Astrocyte of the cerebellum (primary cell): ENCODE results near the gene MYH11.
"Not testable (repeated sequence)": the region's sequence is repeated elsewhere in the genome, so short reads cannot be mapped to it uniquely, and the experiment has no call there.

Experiments
- DNase-seq: peaks from one replicate; pipeline ENCODE4 v3.0.0-alpha.2; 2011; ENCODE audit warnings: low read depth
- H3K4me3 ChIP-seq: 2 replicates; pipeline ENCODE4 v1.5.1; 2011; ENCODE audit warnings: mild to moderate bottlenecking, low read depth, low read length, moderate library complexity
- CTCF ChIP-seq: IDR thresholded peaks from 2 replicates; pipeline ENCODE4 v1.5.1; 2012; ENCODE audit warnings: low read length, low read depth, moderate library complexity, mild to moderate bottlenecking; ENCODE audit errors: missing control alignments
- in situ Hi-C: cut with HindIII; loops from 2 replicates; pipeline ENCODE4 v1.10.0; 2017; ENCODE audit warnings: low sequenced_read_pairs

MYH11 gene

GRCh38 chr16:15856182-15856581 lies 646 bp downstream of the MYH11 start:
- in situ Hi-C loops, result no loop called here
- no peak overlapping the region for H3K4me3 ChIP-seq
- no peak for TF ChIP-seq CTCF
- DNase-seq, result no peak

DNA sequence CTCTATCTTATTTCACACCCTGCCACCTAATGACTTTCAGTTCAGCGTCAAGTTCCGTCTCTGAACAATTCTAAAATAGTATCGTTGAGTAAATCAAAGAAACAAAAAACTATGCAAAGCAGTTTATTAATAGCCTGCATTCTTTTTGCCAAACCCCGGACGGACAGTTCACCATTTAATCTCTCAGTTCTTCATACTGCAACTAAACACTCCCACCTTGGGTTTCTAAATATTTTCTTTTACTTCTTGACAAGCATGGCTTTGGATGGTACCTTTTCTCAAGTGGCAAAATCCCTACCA lies 1.2 kb downstream of the MYH11 start:
- in situ Hi-C loops, result no loop called here
- no peak overlapping the region for H3K4me3 ChIP-seq
- no peak for TF ChIP-seq CTCF
- no peak for DNase-seq

DNA sequence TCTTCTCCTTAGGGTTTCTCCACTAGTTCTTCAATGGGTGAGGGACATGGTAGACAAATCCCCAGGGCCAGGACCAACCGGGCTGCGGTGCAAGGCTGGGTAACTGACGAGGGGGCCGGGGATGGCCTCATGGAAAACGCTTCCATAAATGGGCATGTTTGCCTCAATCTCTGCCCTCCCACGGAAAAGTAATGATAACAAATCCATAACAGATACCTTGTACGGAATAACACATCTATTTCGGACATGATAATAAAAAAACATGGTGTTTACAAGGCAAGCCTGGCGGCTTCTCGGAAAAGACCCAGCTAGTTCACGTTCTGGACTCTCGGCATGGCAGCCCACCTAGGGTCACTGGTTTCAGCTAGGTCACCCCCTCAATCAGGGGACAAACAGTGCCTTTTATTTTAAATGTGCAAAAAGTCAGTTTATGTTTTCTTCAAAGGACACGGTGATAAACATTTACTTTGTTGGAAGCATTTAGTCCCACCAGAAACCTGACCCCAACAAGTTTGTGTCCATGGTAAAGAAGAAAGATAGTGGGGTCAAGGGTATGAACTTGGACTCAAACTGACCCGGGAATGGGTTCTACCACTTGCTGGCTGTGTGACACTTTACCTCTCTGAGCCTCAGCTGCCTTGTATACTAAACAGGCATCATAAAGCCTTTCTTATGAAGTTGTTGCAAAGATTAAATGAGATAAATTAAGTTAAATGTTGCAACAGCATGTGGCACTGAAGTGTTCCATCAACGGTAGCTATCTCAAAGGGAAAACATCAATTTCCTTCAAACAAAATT lies 1.7 kb downstream of the MYH11 start:
- DNase-seq, result no peak
- no peak overlapping the region for H3K4me3 ChIP-seq
- in situ Hi-C loops, result no loop called here
- no peak for TF ChIP-seq CTCF

- no peak for TF ChIP-seq CTCF
- H3K4me3 ChIP-seq, result no peak overlapping the region
- DNase-seq, result no peak
- in situ Hi-C loops, result no loop called here
These were observed 2.8 kb downstream of the MYH11 start for GRCh38 chr16:15854061-15854460.

DNA sequence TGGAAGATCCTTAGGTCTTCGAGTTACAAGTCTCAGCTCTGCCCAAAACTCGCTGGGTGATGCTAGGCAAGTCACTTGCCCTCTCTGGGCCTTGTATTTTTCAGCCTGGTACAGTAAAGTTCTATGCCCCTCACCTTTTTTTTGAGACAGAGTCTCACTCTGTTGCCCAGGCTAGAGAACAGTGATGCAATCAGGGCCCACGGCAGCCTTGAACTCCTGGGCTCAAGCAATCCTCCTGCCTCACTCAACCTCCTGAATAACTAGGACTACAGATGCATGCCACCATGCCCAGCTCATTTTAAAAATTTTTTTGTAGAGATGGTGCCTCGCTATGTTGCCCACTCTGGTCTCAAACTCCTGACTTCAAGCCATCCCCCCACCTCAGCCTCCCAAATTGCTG lies 3.8 kb downstream of the MYH11 start:
- no peak for DNase-seq
- TF ChIP-seq CTCF, result no peak
- in situ Hi-C loops, result no loop called here
- no peak overlapping the region for H3K4me3 ChIP-seq

- DNase-seq, in situ Hi-C loops, H3K4me3 ChIP-seq: not testable (repeated sequence)
These were observed 6.3 kb downstream of the MYH11 start for GRCh38 chr16:15850555-15850954.

DNA sequence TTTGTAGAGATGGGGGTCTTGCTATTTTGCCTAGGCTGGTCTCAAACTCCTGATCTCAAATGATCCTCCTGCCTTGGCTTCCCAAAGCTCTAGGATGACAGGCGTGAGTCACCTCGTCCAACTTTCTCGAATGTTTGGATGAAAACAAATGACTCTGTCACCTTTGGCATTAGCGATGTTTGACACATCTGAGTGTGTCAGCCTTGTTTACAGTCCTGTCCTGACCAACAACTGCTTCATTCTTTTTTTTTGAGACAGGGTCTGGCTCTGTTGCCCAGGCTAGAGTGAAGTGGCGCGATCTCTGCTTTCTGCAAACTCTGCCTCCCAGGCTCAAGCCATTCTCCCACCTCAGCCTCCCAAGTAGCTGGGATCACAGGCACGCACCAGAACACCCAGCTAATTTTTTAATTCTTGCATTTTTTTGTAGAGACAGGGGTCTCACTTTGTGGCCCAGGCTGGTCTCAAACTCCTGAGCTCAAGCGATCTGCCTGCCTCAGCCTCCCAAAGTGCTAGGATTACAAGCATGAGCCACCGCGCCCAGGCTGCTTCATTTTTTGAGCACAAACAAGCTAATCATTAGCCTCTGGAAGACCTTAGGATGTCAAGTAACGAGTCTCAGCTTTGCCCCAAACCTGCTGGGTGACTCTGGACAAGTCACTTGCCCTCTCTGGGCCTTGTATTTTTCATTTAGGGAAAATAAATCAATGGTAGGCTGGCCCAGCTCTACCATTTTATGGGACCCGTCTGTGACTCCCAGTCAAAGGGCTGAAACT lies 7.4 kb downstream of the MYH11 start:
- in situ Hi-C loops, result no loop called here
- DNase-seq, result no peak
- H3K4me3 ChIP-seq, result no peak overlapping the region
- TF ChIP-seq CTCF, result no peak
